GM18505 (cell line): ENCODE results near the gene TAF11.
"Not testable (repeated sequence)": the region's sequence is repeated elsewhere in the genome, so short reads cannot be mapped to it uniquely, and the experiment has no call there.

ENCODE experiments used
- ATAC-seq: cut with Tn5 transposase; IDR thresholded peaks from one replicate; pipeline ENCODE4 v1.9.1; 2021; ENCODE audit not compliant: unreplicated experiment
- POLR2A ChIP-seq: IDR thresholded peaks from 4 replicates; pipeline ENCODE4 v1.6.1; 2011; ENCODE audit warnings: borderline replicate concordance; ENCODE audit not compliant: insufficient read depth, insufficient read length; ENCODE audit errors: extremely low read depth

TAF11 gene

GRCh38 chr6:34897130-34897529, 9.3 kb upstream of the TAF11 start:
- TF ChIP-seq POLR2A: no peak
- no peak for ATAC-seq

DNA sequence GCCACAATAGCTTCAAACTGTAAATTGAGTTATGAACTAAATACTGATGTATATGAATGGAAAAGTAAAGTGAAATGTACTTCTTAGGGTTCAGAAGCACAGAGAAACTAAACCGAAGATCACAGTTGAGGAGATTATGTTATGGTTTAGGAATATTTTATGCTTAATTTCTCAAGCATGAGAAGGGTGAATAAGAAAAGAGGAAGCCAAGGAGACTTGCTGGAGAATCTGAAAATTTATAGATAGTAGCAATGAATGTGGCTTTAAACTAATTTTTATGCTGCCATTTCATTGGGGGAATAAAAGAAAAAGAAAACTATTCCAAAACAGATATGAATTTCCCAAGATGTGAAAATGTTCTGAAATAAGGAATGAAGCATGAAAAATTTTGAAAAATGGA, 6.9 kb upstream of the TAF11 start:
- TF ChIP-seq POLR2A: no peak
- no peak for ATAC-seq

- ATAC-seq: no peak
- TF ChIP-seq POLR2A: no peak
These were observed 3.5 kb upstream of the TAF11 start for GRCh38 chr6:34891296-34891695.

GRCh38 chr6:34890533-34890925, 2.7 kb upstream of the TAF11 start:
- ATAC-seq: no peak
- TF ChIP-seq POLR2A: no peak

- TF ChIP-seq POLR2A: peak; percentile 42
- ATAC-seq: peak; percentile 54
These were observed 1.2 kb upstream of the TAF11 start, which contains the start of gene ANKS1A for GRCh38 chr6:34888874-34889555. ANKS1A (plus strand) TSS chr6:34889255; CDS start chr6:34889403, 148 bp downstream.

- ATAC-seq: no peak
- TF ChIP-seq POLR2A: no peak
These were observed 643 bp upstream of the TAF11 start for GRCh38 chr6:34888514-34888856.

- ATAC-seq: not testable (repeated sequence)
These were observed 2.0 kb downstream of the TAF11 start for GRCh38 chr6:34885837-34886236.

GRCh38 chr6:34884996-34885395, 2.8 kb downstream of the TAF11 start:
- no peak for TF ChIP-seq POLR2A

GRCh38 chr6:34884073-34884472, 3.8 kb downstream of the TAF11 start:
- not testable (repeated sequence) for ATAC-seq

More at GRCh38 chr6:34884996-34885395, 2.8 kb downstream of the TAF11 start:
- no peak for ATAC-seq

DNA sequence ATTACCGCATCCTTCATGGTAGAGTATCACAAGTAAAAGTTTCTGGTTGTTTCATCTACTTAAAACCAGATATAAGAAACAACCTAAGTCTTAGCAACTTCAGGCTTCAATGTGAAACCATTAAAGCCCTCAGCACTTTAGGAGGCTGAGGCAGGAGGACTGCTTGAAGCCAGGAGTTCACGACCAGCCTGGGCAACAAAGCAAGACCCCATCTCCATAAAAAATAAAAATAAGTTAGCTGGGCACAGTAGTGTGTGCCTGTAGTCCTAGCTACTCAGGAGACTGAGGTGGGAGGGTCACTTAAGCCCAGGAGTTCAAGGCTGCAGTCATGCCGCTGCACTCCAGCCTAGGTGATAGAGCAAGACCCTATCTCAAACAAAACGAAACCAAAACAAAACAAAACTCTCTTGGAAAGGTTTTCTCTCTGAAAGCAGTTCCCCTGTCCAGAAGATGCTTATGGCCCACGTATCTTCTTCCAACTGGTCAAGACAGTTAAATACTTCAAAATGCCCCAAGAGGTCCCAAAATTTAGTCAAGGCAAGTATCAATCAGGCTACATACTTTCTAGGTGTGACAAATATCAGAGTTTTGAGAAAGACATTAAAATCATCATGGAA, 9.9 kb downstream of the TAF11 start:
- TF ChIP-seq POLR2A: no peak
- no peak for ATAC-seq

DNA sequence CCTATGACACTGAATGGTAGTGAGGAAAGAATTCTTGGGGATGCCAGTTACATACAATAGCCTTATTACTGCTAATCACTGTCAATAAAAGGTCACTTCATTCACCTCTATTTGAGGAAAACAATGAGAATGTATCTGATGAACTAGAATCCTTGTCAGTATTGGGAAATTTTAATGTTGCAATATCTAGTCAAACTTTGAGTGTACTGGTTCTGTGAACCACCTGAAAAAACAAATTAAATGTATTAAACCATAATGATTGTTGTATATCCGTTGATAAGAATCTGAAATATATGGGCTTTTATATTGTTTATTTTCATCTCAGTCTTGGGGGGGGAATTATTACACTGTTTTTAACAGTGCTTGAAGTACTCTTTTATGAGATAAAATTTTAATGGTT, 10.6 kb downstream of the TAF11 start:
- ATAC-seq: no peak
- no peak for TF ChIP-seq POLR2A

DNA sequence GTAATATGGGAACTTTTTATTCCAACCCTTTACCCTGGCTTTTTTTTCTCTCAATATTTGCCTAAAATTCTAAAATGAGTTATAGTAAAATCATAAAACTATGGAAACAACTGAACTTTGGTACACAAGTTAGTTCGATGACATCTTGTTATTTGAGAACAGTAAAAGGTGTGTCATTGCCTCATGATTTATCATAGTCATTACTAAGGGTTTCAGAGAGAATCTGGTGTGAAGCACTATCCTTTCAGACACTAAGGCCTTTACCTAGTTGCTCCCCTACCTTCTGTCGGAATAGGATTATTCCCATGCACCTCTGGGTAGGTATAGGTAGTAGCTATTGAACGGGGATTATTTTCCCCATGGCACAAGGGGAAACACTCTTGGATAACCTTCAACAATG, 11.4 kb downstream of the TAF11 start:
- no peak for ATAC-seq
- no peak for TF ChIP-seq POLR2A

- no peak for TF ChIP-seq POLR2A
- no peak for ATAC-seq
These were observed 12.3 kb downstream of the TAF11 start for GRCh38 chr6:34875292-34876213.

DNA sequence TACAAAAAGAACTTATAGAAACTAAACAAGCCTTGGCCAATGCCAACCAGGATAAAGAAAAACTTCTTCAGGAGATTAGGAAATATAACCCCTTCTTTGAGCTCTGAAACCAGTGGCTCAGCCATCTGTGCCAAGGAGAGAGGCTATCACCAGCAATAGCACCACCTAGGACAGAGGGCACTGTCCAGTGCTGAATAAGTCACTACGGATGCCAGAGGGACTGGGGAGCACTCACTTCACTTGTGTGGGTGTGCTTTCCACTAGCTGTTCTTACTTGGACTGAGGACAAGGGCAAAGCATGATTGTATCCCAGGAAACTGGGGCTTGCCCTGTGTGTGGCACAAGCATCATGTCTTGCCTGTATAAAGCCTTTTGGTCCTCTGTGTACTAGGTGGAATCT, 15.5 kb downstream of the TAF11 start:
- ATAC-seq: no peak

More for the DNA sequence above, 15.5 kb downstream of the TAF11 start:
- no peak for TF ChIP-seq POLR2A
